DMS 273 (cell line): ENCODE measurements around the gene EIF6.

ENCODE experiments used
- DNase-seq: peaks from one replicate; lab custom pipeline; 2025; ENCODE audit not compliant: unreplicated experiment; lab: John Stamatoyannopoulos, UW

Gene EIF6

GRCh38 chr20:35295674-35296073 lies 11.1 kb upstream of the EIF6 start:
- no peak for DNase-seq

GRCh38 chr20:35295058-35295457 lies 10.5 kb upstream of the EIF6 start:
- no peak for DNase-seq

- no peak for DNase-seq
These were observed 9.7 kb upstream of the EIF6 start for GRCh38 chr20:35294293-35294685.

- no peak for DNase-seq
These were observed 9.0 kb upstream of the EIF6 start for GRCh38 chr20:35293303-35294292.

- no peak for DNase-seq
These were observed 8.1 kb upstream of the EIF6 start for GRCh38 chr20:35292504-35293285.

- no peak for DNase-seq
These were observed 7.3 kb upstream of the EIF6 start, which contains the start of gene FAM83C for GRCh38 chr20:35291654-35292503. Gene FAM83C, minus strand, starts transcription at chr20:35292425. Its CDS starts 121 bp downstream, at chr20:35292304.

- DNase-seq, result no peak
These were observed 6.4 kb upstream of the EIF6 start for GRCh38 chr20:35290887-35291417.

GRCh38 chr20:35290186-35290886 lies 5.8 kb upstream of the EIF6 start:
- DNase-seq, result no peak

- no peak for DNase-seq
These were observed 3.9 kb upstream of the EIF6 start for GRCh38 chr20:35288325-35289060.

- no peak for DNase-seq
These were observed 3.1 kb upstream of the EIF6 start for GRCh38 chr20:35287509-35288324.

- no peak for DNase-seq
These were observed 2.4 kb upstream of the EIF6 start for GRCh38 chr20:35286899-35287508.

- no peak for DNase-seq
These were observed 1.7 kb upstream of the EIF6 start for GRCh38 chr20:35286077-35286898.

- no peak for DNase-seq
These were observed 1.2 kb upstream of the EIF6 start for GRCh38 chr20:35285806-35286076.

- DNase-seq, result no peak
These were observed 627 bp upstream of the EIF6 start for GRCh38 chr20:35284992-35285805.

GRCh38 chr20:35283441-35284266 lies 918 bp downstream of the EIF6 start:
- DNase-seq, result peak; percentile 58
